MV-4-11 (cell line): ENCODE results near the gene UACA.
"Not testable (repeated sequence)": the region's sequence is repeated elsewhere in the genome, so short reads cannot be mapped to it uniquely, and the experiment has no call there.

Experiments
- DNase-seq: peaks from one replicate; lab custom pipeline; 2025; lab: John Stamatoyannopoulos, UW

Gene UACA

DNA sequence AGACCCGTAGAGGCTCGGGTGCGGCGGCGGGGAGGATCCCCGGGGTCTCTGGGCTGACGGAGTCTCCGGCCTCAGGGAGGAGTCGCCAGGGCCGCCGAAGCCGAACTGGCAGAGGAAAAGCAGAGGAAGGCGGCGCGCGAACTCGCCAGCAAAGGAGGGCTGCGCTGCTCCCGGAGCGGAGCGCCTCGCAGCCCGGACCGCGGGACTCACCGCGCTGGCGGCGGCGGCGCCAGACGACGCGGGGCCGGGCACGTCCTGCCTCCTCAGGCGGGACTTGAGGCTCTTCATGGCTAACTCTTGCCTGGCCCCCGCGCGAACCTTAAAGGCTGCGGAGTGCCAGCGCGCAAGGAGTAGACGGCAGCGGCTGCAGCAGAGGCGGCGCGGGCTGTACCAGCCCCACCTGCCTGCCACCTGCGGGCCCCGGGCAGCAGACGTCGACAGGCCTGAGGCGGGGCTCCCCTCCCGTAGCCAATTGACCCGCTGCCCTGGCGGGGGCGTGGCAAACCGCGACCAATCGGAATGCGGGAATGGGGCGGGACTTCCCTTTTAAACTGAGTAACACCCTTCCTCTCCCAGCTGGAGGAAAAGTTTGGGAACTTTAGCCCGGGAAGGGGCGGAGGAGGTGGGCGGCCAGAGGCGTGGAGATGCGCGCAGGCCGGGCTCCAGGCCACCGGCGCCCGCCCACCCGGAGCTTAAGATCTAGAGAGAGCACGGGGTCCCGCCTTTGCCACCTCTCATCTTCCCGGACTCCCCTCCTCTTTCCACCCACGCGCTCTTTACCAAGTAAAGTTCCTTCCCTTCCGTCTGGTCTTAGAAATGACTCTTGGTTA, at the start of gene UACA:
UACA (minus strand) TSS at position 439 of the 830 bp plus-strand sequence; CDS start at position 288, 151 bp downstream.
- peak; percentile 72 for DNase-seq

GRCh38 chr15:70812827-70813364, 49.5 kb upstream of the UACA start:
- no peak for DNase-seq

DNA sequence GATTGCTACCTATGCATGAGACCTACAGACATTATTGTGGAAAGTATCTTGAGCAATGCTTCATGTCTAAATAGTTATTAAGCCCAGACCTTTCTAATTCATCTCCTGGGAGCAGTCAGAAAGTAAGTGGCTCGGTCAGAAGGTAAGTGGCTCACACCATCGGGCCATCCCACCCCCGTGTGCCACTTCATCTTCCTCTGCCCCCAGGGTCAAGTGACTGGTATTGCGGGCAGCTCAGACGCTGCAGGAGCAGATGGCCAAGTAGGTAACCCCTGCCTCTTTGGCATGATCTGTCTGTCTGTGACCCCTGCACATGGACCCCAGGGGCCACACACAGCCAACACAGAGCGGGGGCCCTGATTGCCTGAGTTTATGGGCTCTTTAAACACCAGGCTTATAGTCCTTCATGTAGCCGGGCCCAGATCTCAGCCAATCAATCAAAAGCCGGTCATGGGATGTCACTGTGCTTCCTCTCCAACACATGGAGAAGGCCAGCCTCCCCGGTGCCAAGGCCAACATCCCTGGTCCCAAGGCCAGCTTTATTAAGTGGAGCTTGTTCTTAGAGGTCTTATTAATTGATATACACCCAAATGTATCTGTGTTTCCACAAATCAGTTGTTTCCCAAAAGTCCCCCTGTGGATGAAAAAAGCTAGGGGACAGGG, 47.7 kb upstream of the UACA start:
- DNase-seq = no peak

DNA sequence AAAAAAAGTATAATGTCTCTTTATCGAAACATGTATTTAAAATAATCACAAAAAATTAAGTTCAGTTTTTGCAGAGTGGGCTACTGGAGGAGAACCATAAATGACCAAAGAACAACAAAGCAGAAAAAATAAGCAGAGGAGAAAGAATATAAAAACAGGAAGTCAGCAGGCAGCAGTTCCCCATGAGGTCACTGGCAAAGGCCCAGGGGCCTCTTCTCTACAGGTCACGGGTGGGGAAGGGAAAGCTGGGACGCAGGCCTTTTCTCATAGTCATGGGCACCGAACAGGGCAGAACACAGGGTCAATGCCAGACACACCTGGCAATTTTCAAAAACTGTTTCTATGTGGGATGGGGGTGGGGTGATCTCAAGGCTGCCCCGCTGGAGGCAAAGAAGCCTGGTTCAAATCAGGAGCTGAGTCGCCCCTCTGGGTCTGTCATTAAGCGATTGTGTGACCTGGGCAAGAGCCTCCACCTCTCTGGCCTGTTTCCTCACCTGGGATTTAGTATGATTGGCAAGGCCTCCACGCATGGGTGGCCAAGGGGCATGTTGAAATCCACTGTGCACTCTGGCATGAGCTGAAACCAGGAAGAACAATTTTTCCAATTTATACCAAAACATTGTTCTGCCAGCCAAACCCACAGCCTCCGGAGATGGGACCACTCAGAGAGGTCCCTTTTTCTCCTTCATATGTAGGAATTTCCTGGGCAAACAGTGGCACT, 43.8 kb upstream of the UACA start:
- DNase-seq = peak; percentile 77

DNA sequence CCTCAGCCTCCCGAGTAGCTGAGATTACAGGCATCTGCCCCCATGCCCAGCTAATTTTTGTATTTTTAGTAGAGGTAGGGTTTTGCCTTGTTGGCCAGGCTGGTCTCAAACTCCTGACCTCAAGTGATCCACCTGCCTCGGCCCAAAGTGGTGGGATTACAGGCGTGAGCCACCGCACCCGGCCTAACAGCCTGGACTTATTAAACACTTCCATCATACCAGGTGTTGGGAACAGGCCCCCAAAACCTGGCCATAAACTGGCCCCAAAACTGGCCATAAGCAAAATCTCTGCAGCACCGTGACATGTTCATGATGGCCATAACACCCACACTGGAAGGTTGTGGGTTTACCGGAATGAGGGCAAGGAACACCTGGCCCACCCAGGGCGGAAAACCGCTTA, 41.0 kb upstream of the UACA start:
- DNase-seq = not testable (repeated sequence)

- DNase-seq = no peak
Measured at GRCh38 chr15:70802629-70803028, 39.3 kb upstream of the UACA start.

DNA sequence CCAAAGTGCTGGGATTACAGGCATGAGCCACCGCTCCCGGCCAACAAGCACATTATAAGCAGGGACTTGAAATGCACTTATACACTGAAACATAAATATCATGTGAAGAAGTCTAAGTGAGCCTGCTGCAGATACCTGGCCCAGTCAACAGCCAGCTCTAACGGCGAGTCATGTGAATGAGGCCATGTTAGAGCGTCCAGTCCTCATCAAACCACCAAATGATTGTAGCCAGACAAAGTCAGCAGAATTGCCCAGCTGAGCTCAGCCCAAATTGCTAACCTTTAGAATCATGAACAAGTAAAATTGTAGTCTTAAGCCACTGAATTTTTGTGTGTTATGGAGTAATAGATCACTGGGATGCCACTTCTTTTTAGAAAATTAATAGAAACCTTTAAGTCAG, 37.8 kb upstream of the UACA start:
- no peak for DNase-seq

DNA sequence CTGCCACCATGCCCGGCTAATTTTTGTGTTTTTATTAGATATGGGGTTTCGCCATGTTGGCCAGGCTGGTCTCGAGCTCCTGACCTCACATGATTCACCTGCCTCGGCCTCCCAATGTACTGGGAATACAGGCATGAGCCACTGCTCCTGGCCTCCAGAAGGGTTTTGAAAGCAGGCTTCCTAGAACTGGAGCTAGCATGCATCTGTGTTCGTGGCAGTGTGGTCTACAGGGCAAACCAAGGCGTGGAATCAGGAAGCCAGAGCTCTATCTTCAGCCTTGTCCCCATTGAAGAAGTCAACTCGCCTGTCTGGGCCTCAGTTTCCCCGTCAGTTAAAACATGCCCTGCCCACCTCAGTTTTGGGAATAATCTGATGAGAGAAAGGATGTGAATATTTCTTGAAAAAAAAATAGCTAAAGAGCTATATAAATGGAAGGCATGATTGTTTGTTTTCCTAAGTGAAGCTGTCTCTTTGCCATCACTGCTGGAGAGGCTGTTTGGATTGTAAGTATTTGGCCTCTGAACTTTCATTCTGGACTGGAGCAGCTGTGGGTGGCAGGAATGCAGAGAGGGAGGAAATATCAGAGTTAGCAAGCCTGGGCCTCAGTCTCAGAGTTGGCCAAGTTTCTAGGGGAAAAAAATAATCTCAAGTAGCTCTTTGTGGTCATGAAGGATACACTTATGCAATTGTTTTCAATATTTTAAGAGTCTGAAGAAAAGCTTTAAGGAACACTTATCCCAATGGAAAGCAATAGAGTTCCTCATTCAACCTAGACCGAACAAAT, 36.5 kb upstream of the UACA start:
- peak; percentile 46 for DNase-seq

DNA sequence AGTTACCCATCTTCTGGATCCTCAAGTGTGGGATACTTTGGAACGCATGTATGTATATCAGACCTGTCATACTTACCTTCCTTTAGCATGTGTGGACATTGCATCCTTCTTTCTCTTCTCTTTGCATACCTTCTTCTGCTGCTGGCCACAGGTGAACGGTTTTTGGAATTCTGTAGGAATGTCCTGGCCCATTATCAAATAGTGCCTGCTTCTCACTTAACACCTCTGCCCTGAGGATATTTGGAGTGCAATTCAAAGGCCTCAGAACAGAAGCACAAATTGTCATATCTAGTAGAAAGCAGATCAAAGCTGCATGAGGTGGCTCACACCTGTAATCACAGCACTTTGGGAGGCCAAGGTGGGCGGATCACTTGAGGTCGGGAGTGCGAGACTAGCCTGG, 34.1 kb upstream of the UACA start:
- no peak for DNase-seq

GRCh38 chr15:70796516-70797310, 33.4 kb upstream of the UACA start:
- DNase-seq = no peak

GRCh38 chr15:70795311-70795665, 31.9 kb upstream of the UACA start:
- peak; percentile 32 for DNase-seq

GRCh38 chr15:70794596-70795310, 31.4 kb upstream of the UACA start:
- DNase-seq = no peak

- DNase-seq = no peak
Measured at GRCh38 chr15:70793694-70794093, 30.3 kb upstream of the UACA start.

- DNase-seq = peak; percentile 42
Measured at GRCh38 chr15:70792171-70792573, 28.8 kb upstream of the UACA start.

GRCh38 chr15:70791259-70791658, 27.9 kb upstream of the UACA start:
- no peak for DNase-seq

GRCh38 chr15:70789213-70789612, 25.9 kb upstream of the UACA start:
- no peak for DNase-seq

GRCh38 chr15:70788114-70789049, 25.0 kb upstream of the UACA start:
- no peak for DNase-seq

GRCh38 chr15:70786996-70787395, 23.6 kb upstream of the UACA start:
- no peak for DNase-seq

DNA sequence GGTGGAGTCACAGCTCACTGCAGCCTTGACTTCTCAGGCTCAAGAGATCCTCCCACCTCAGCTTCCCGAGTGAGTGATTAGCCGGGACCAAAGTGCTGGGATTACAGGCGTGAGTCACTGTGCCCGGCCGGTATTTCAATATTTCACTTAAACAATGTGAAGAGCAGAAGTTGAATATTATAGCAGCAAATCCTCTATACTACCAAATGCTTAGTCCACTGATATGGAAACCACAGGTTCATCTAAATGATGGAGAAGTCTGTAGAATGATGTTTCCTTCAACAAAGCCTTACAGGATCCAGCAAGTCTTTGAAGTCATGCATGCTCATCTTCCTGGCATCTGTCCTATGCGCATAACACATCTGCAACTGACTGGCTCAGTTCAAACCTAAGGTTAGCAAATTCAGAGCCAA, 20.3 kb upstream of the UACA start:
- DNase-seq = no peak
